Measurements from ENCODE around the gene TUBB2A.
"Not testable (repeated sequence)": the region's sequence is repeated elsewhere in the genome, so short reads cannot be mapped to it uniquely, and the experiment has no call there.

The TUBB2A gene

DNA sequence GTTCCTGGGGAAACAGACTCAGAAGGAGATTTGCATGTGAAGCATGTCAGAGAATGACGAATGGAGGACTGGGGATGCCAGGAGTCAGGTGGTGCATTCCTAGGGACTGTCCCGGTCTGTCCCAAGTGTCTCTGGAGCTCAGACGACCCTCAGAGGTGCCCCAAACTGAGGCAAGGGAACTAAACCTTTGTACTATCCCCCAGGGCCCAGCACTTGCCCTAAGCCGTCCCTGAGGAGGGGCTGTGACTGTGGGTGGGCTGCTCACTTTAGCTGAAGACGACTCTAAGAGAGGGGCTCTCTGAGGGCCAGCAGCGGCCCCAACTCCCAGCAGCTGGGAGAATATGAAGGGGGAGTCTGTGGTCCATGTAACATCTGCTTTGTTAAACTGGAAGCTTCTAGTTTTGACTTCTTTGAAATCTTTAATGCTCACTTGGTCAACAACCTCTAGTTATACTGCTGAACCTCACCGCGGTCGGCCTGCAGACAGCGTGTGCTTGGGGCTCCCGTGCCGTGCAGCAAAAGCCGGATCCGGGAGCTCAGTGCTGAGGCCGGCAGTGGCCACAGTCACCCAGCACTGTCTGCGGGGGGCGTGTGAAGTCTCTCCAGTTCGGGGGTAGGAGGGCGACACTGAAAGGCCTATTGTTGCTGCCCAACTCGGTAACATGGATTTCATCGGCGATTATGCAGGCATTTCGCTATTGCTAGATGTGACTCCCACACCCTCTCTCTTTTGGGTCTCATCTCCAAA, 35.9 kb upstream of the TUBB2A start:
- no peak overlapping the region for H3K4me3 ChIP-seq (ENCODE audit: low read depth, low read length)
- DNase-seq (ENCODE audit: low read depth), result no peak
- TF ChIP-seq, protein P1, sequence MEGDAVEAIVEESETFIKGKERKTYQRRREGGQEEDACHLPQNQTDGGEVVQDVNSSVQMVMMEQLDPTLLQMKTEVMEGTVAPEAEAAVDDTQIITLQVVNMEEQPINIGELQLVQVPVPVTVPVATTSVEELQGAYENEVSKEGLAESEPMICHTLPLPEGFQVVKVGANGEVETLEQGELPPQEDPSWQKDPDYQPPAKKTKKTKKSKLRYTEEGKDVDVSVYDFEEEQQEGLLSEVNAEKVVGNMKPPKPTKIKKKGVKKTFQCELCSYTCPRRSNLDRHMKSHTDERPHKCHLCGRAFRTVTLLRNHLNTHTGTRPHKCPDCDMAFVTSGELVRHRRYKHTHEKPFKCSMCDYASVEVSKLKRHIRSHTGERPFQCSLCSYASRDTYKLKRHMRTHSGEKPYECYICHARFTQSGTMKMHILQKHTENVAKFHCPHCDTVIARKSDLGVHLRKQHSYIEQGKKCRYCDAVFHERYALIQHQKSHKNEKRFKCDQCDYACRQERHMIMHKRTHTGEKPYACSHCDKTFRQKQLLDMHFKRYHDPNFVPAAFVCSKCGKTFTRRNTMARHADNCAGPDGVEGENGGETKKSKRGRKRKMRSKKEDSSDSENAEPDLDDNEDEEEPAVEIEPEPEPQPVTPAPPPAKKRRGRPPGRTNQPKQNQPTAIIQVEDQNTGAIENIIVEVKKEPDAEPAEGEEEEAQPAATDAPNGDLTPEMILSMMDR (conservative IDR thresholded peaks at IDR 0.05; ENCODE audit: low read depth, low read length), result no peak

DNA sequence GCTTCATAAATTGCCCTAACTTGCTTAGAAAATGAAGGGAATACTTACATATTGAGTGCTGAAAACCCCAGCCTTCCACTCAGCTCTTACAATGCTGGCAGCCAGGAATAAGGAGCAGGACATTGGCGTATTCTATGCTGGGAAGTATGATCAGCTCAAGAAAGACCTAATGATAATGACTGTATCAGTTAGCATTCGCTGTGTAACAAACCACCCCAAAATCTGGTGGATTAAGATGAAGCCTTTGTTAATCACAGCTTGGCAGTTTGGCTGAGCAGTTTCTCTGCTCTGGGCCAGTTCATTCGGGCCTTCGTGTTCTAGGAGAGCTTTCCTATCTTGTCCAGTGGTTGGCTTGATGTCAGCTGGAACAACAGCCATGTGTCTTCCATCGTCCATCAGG, 33.4 kb upstream of the TUBB2A start:
- no peak for DNase-seq (ENCODE audit: low read depth)
- H3K4me3 ChIP-seq (ENCODE audit: low read depth, low read length), result no peak overlapping the region
- TF ChIP-seq, protein P1 (conservative IDR thresholded peaks at IDR 0.05; ENCODE audit: low read depth, low read length), result no peak

- DNase-seq (ENCODE audit: low read depth), result no peak
- TF ChIP-seq, protein P1 (conservative IDR thresholded peaks at IDR 0.05; ENCODE audit: low read depth, low read length), result no peak
- no peak overlapping the region for H3K4me3 ChIP-seq (ENCODE audit: low read depth, low read length)
These were observed 32.7 kb upstream of the TUBB2A start for GRCh38 chr6:3190056-3190455.

DNA sequence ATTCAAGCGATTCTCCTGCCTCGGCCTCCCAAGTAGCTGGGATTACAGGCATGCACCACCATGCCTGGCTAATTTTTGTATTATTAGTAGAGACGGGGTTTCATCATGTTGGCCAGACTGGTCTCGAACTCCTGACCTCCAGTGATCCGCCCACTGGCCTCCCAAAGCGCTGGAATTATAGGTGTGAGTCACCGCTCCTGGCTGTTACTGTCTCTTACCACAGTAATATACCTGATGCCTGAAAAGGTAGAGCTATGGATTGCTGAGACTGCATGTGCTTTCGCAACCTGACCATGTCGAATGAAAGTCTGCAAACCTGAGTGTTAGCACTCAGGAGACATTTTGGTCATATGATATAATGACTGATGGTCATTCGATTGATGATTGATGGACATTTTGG, 31.8 kb upstream of the TUBB2A start:
- H3K4me3 ChIP-seq (ENCODE audit: low read depth, low read length), result not testable (repeated sequence)
- DNase-seq (ENCODE audit: low read depth), result peak; percentile 13

DNA sequence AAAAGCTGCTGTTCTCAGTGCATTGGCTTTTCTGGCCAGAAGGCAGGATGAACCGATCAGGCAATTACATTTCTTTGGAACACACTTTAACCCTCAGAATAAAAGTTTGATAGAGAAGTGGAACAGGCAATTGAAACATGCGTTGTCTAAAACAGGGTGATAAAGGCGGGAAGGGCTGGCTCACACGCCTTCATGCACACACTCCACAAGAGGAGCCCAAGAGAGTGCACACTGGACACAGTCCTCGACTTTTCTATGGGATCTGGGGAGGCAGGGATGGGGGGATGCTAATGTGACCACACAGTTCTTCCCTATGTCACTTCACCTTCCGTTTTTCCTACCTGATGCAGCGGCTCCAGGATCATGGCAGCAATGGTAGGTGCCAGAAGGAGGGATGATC, 30.9 kb upstream of the TUBB2A start:
- no peak for DNase-seq (ENCODE audit: low read depth)
- TF ChIP-seq, protein P1 (conservative IDR thresholded peaks at IDR 0.05; ENCODE audit: low read depth, low read length), result no peak
- H3K4me3 ChIP-seq (ENCODE audit: low read depth, low read length), result no peak overlapping the region

GRCh38 chr6:3186974-3187382, 29.6 kb upstream of the TUBB2A start:
- DNase-seq (ENCODE audit: low read depth), result no peak
- TF ChIP-seq, protein P1 (conservative IDR thresholded peaks at IDR 0.05; ENCODE audit: low read depth, low read length), result no peak
- no peak overlapping the region for H3K4me3 ChIP-seq (ENCODE audit: low read depth, low read length)

DNA sequence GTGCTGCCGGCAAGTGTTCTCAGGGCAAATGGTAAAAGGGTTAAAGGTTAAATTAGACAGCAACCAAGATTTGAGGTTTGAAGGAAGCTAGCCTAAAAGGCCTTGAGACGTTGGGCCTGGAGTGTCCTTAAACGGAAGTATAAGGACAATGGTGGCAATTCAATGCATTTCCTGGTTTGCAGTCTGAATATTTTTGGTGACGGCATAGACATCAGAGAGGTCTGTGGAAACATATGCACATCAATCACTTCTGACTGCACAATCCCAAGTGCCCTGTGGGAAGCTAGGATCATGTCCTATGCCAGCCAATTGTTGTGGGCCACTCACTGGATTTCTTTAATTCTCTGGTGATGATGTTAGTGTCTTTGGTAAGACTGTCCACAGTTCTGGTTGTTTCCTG, 25.7 kb upstream of the TUBB2A start:
- TF ChIP-seq, protein P1 (conservative IDR thresholded peaks at IDR 0.05; ENCODE audit: low read depth, low read length), result no peak
- DNase-seq (ENCODE audit: low read depth), result no peak
- H3K4me3 ChIP-seq (ENCODE audit: low read depth, low read length), result no peak overlapping the region

Measured in choroid plexus epithelial cell (primary cell).